ENCODE results near the gene KTN1. TPM values are rescaled to one million over a fixed set of nuclear protein-coding genes. Genes with fewer than 3 reads are reported as not detected.

The KTN1 gene
- total and polyA plus RNA-seq, 2 experiments from 2014 or later = 124 to 607 TPM

DNA sequence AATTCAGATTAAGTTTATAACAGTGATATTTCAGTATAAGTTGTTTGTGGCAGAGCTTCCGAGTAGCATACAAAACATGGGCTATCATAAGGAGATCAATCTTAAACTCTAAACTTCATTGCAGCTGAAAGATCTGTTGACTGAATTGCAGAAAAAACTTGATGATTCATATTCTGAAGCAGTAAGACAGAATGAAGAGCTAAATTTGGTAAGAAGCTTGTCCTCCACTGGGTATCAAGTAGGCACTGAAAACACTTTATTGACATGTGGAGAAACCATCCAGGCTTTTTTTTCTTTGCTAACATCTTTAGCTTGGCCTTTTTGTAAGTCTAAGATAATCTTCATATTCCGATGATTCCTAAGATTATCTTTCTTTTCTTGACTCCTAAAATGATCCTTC is 93.0 kb downstream of the KTN1 start:
- Mint-ChIP-seq H3K4me3 (no peak overlapping the region), H3K27ac (no peak overlapping the region), H3K36me3 (ENCODE audit: low read depth) (peaks cover 56% of the 10 kb centered on the region), H3K4me1 (no peaks in the 10 kb centered on the region), H3K27me3 (ENCODE audit: insufficient read depth, low read depth, poor library complexity) (no peaks in the 10 kb centered on the region), H3K9me3 (peaks cover 2% of the 10 kb centered on the region; the same call in 1 of the 3 replicates)
- H3K27me3 ChIP-seq (ENCODE audit: insufficient read depth) = no peaks in the 10 kb centered on the region
- H3K4me2 ChIP-seq = no peak overlapping the region
- no peaks in the 10 kb centered on the region for H3K9me2 ChIP-seq (ENCODE audit: insufficient read depth)
- TF ChIP-seq, protein P1, sequence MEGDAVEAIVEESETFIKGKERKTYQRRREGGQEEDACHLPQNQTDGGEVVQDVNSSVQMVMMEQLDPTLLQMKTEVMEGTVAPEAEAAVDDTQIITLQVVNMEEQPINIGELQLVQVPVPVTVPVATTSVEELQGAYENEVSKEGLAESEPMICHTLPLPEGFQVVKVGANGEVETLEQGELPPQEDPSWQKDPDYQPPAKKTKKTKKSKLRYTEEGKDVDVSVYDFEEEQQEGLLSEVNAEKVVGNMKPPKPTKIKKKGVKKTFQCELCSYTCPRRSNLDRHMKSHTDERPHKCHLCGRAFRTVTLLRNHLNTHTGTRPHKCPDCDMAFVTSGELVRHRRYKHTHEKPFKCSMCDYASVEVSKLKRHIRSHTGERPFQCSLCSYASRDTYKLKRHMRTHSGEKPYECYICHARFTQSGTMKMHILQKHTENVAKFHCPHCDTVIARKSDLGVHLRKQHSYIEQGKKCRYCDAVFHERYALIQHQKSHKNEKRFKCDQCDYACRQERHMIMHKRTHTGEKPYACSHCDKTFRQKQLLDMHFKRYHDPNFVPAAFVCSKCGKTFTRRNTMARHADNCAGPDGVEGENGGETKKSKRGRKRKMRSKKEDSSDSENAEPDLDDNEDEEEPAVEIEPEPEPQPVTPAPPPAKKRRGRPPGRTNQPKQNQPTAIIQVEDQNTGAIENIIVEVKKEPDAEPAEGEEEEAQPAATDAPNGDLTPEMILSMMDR (conservative IDR thresholded peaks at IDR 0.05; ENCODE audit: low read depth in 2 of 2) = no peak
- TF ChIP-seq JUNB (IDR thresholded peaks at IDR 0.05; ENCODE audit: unreplicated experiment) (no peak), POLR2AphosphoS5 (IDR thresholded peaks at IDR 0.05; ENCODE audit: low read depth) (no peak), EZH2phosphoT487 (IDR thresholded peaks at IDR 0.05; ENCODE audit: unreplicated experiment) (no peak), ZNF331 (CRISPR knock-in tag; IDR thresholded peaks at IDR 0.05; ENCODE audit: low read depth) (no peak), CREB1 (CRISPR knock-in tag; IDR thresholded peaks at IDR 0.05; ENCODE audit: low read depth) (no peak), STAT1 (IDR thresholded peaks at IDR 0.05; ENCODE audit: unreplicated experiment) (no peak), EZH2 (IDR thresholded peaks at IDR 0.05; ENCODE audit: low read depth, unreplicated experiment) (no peak), ZNF462 (CRISPR knock-in tag; IDR thresholded peaks at IDR 0.05) (no peak)
- TF ChIP-seq, protein P2, sequence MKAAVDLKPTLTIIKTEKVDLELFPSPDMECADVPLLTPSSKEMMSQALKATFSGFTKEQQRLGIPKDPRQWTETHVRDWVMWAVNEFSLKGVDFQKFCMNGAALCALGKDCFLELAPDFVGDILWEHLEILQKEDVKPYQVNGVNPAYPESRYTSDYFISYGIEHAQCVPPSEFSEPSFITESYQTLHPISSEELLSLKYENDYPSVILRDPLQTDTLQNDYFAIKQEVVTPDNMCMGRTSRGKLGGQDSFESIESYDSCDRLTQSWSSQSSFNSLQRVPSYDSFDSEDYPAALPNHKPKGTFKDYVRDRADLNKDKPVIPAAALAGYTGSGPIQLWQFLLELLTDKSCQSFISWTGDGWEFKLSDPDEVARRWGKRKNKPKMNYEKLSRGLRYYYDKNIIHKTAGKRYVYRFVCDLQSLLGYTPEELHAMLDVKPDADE (IDR thresholded peaks at IDR 0.05) = no peak
- no peaks in the 10 kb centered on the region for H3K79me2 ChIP-seq (replicated peaks; ENCODE audit: insufficient read depth)
- H3K4me3 ChIP-seq = no peak overlapping the region
- ATAC-seq (no peak), DNase-seq (ENCODE audit: low spot score) (no peak)
- no peaks in the 10 kb centered on the region for H3K4me1 ChIP-seq (ENCODE audit: insufficient read depth)
- no peak overlapping the region for H3K27ac ChIP-seq (ENCODE audit: low read depth)
- H3F3A ChIP-seq (replicated peaks; ENCODE audit: low read depth) = no peaks in the 10 kb centered on the region
- H4K20me1 ChIP-seq (replicated peaks; ENCODE audit: insufficient read depth) = no peaks in the 10 kb centered on the region; the same call in 1 of the 2 replicates
- H2AFZ ChIP-seq = no peak overlapping the region
- H3K36me3 ChIP-seq (ENCODE audit: insufficient read depth) = peaks cover 38% of the 10 kb centered on the region
